Body of pancreas (tissue), 4 donors: Measurements from ENCODE around the gene AMH.

Source experiments
- CTCF ChIP-seq, 7 experiments: fragments of 450-650 bp in 4 of 7; fragments of 200-600 bp in 3 of 7; sonication (generic) in 3 of 7; IDR thresholded peaks; one replicate each; pipeline ENCODE4 v1.5.1; 2016 to 2019; ENCODE audit warnings: antibody characterized with exemption in 7 of 7
- POLR2A ChIP-seq, 3 donors: fragments of 450-650 bp; IDR thresholded peaks; one replicate each; pipeline ENCODE4 v1.6.1; 2016; ENCODE audit warnings: antibody characterized with exemption in 3 of 3, mild to moderate bottlenecking in 2 of 3

GRCh38 chr19:2229103-2230032 is 19.8 kb upstream of the AMH start:
- TF ChIP-seq CTCF (IDR thresholded peaks at IDR 0.05): no peak
- TF ChIP-seq POLR2A (IDR thresholded peaks at IDR 0.05): no peak
